ENCODE measurements around the gene IGFBP6.

IGFBP6 gene

GRCh38 chr12:53059434-53060063, 37.9 kb upstream of the IGFBP6 start:
- DNase-seq: no peak

GRCh38 chr12:53060064-53060720, 37.3 kb upstream of the IGFBP6 start:
- DNase-seq: no peak

- DNase-seq: no peak
Measured at GRCh38 chr12:53060721-53061276, 36.7 kb upstream of the IGFBP6 start.

- DNase-seq: no peak
Measured at GRCh38 chr12:53061404-53062010, 36.0 kb upstream of the IGFBP6 start.

- DNase-seq: no peak
Measured at GRCh38 chr12:53062011-53062961, 35.2 kb upstream of the IGFBP6 start.

GRCh38 chr12:53062977-53063707, 34.3 kb upstream of the IGFBP6 start:
- no peak for DNase-seq

GRCh38 chr12:53063708-53064612, 33.5 kb upstream of the IGFBP6 start:
- DNase-seq: no peak

GRCh38 chr12:53064613-53065436, 32.6 kb upstream of the IGFBP6 start:
- DNase-seq: no peak

GRCh38 chr12:53065470-53065869, 32.0 kb upstream of the IGFBP6 start:
- DNase-seq: no peak

GRCh38 chr12:53065975-53066931, 31.2 kb upstream of the IGFBP6 start:
- DNase-seq: peak; percentile 89

GRCh38 chr12:53067074-53067992, 30.1 kb upstream of the IGFBP6 start:
- no peak for DNase-seq

- DNase-seq: no peak
Measured at GRCh38 chr12:53067993-53068770, 29.3 kb upstream of the IGFBP6 start.

GRCh38 chr12:53068811-53069585, 28.5 kb upstream of the IGFBP6 start:
- no peak for DNase-seq

- DNase-seq: no peak
Measured at GRCh38 chr12:53069621-53070410, 27.7 kb upstream of the IGFBP6 start.

- DNase-seq: no peak
Measured at GRCh38 chr12:53070877-53071492, 26.5 kb upstream of the IGFBP6 start.

Measured in stimulated activated CD8-positive, alpha-beta memory T cell treated with anti-CD3 and anti-CD28 coated beads, Interleukin-4, amount 100 ng/mL, for 48 hours (primary cell).